Fibroblast of the aortic adventitia (primary cell): Measurements from ENCODE around the gene SIGLEC8. TPM values are rescaled to one million over a fixed set of nuclear protein-coding genes. Genes with fewer than 3 reads are reported as not detected.

Source experiments
- DNase-seq: peaks from one replicate; pipeline ENCODE4 v3.0.0-alpha.2; 2010; ENCODE audit warnings: low read depth
- H3K4me3 ChIP-seq: 2 replicates; pipeline ENCODE4 v1.5.1; 2011; ENCODE audit warnings: low read depth, mild to moderate bottlenecking, control low read depth, low read length, moderate library complexity
- total RNA-seq: library from RNA; depleted of rRNA; stranded (reverse); fragments of >200 nt; gene quantifications from 2 replicates; pipeline ENCODE4 v1.2.3, GENCODE V29; 2012; ENCODE audit warnings: low replicate concordance
- TF ChIP-seq, protein P1 (sequence below): IDR thresholded peaks from 2 replicates; pipeline ENCODE4 v1.5.1; 2011; ENCODE audit warnings: mild to moderate bottlenecking, low read length, control low read depth, inconsistent platforms; ENCODE audit not compliant: insufficient read depth

Gene SIGLEC8
- total RNA-seq, 1 donor: not detected

DNA sequence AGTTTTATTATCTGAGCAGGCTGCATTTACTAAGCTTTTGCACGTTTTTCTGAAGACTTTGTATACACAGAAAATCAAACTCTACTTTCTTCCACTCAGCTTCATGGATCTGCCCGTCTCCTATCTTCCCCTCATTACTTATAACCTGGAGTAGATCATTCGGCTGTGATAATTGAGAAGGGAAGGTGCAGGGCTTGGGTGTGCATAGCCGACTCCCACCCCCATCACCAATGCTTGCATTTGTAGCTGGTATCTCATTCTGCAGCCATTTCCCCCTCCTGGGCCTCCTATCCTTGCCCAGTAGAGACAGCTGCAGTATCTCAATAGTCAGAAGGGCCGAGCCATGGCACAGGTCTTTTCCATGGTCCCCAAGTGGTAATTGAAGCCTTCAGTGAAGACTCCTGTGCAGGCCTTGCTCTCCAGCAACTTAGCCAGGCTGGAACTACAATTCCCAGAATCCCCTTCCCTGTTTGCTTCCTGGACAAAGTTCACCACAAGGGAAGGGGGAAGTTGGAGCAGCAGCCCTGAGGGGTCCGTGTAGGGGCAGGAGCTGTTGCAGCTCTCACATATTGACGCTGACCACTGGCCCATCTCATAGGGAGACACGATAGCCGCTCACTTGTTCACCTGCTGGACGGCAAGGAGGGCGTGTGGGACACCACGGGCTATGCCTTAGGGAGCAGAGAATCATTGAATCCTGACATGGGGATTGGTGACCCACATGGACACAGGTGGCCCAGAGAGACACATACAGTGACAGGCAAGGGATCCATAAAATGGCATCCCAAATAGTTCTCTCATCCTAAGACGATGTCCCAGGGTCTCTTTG is 2.1 kb upstream of the SIGLEC8 start:
- peak overlapping the region; percentile 39 for H3K4me3 ChIP-seq
- DNase-seq: peak; percentile 15
- TF ChIP-seq, protein P1, sequence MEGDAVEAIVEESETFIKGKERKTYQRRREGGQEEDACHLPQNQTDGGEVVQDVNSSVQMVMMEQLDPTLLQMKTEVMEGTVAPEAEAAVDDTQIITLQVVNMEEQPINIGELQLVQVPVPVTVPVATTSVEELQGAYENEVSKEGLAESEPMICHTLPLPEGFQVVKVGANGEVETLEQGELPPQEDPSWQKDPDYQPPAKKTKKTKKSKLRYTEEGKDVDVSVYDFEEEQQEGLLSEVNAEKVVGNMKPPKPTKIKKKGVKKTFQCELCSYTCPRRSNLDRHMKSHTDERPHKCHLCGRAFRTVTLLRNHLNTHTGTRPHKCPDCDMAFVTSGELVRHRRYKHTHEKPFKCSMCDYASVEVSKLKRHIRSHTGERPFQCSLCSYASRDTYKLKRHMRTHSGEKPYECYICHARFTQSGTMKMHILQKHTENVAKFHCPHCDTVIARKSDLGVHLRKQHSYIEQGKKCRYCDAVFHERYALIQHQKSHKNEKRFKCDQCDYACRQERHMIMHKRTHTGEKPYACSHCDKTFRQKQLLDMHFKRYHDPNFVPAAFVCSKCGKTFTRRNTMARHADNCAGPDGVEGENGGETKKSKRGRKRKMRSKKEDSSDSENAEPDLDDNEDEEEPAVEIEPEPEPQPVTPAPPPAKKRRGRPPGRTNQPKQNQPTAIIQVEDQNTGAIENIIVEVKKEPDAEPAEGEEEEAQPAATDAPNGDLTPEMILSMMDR: no peak

DNA sequence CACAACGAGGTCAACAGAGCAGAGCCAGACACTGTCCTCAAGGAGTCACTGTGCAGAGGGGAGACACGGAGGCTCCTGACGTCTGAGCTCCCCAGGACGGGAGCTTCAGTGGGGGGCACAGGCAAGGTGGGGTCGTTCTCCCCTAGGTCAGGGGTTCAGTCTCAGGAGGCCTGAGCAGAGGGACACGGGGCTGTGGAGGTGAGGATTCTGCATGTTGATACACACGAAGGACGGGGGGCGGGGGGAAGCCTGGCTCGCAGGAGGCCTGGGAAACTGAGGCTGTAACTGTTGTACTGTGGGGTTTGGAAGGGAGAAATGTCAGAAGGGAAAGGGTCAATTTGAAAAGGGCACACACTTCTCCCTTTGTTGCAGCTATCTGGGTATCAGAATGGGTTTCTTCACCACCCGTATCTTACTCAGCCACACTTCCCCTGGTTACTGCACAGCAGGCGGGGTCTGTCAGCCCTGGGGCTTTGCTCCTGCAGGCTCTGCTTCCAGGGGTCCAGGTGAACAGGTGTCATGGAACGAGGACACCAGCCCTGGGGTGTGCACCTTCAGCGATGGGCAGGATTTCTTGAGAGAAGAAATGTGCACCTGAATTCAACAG is 748 bp upstream of the SIGLEC8 start:
- no peak for DNase-seq
- TF ChIP-seq, protein P1: no peak
- H3K4me3 ChIP-seq: no peak overlapping the region

DNA sequence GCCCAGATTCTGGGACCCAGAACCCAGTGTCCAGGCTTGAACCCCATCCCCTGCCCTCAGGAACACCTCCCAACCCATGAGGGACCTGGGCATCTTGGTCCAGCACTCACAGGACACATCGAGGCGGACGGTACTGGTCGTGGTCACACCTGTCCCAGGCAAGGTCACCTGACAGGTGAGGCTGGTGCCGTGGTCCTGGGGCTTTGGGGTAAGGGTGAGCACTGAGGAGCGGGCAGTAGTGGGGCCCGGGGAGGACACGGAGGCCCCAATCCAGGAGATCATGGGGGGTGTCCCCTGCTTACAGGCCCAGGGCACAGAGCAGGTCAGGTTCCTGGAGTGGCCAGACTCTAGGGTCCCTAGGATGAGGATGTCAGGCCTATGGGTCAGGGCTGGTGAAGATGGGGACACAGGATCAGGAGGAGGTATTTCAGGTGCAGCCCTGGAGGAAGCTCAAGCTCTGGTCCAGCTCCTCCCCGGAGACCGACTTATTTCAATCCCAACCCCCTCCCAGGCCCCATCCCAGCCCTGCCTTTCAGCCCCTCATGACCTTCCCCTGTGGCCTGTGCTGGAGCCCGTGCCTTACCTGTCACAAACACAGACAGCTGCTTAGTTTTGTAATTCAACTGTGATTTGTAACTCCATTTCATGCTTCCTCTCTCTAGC is 772 bp downstream of the SIGLEC8 start:
- no peak for DNase-seq
- no peak overlapping the region for H3K4me3 ChIP-seq
- TF ChIP-seq, protein P1: no peak

DNA sequence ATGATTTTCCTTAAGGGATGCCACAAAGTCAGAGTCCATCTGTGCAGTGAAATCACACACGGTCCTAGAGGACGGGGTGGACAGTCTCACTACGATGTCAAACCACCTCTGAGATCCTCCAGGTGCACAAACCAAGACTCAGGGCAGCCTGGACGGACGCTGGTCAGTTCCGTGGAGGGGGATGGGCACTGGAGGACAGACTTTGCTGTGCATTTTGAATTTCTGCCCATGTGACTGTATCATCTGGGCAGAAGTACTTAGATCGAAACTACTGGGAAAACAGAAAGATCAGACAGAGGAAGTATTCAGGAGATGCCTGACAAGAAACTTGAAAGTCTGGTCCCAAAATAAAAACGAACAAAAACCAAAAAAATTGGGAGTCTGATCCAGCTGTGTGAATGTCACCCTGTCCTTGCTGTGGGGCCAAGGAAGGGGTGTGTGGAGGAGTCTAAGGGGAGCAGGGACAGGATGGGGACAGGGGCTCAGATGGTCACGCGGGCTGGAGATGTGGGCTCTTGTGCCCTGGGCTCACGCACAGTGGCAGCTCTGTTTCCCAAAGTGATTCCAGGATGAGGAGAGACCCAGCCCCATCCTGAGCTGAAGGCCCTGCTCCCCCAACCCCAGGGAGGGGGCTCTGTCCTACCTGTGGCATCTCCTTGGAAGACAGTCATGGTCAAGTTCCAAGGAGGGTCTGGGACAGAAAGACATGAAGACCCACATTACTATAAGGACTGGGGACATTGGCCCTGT is 1.5 kb downstream of the SIGLEC8 start:
- no peak overlapping the region for H3K4me3 ChIP-seq
- DNase-seq: no peak
- TF ChIP-seq, protein P1: no peak

DNA sequence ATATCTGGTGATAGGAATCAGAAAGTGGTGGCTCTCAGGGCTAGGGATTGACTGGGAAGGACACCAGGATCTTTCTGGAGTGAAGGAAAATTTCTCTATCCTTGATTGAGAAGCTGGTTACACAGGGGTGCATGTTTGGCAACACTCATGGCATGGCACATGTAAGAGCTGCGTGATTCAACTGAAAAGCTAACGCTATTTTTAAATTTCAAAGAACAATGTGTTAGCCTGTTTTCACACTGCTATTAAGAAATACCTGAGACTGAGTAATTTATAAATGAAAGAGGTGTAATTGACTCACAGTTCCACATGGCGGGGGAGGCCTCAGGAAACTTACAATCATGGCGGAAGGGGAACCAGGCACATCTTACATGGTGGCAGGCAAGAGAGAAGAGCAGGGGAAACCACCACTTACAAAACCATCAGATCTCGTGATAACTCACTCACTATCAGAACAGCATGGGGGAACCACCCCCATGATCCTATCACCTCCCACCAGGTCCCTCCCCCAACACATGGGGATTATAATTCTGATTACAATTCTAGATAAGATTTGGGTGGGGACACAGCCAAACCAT is 7.4 kb downstream of the SIGLEC8 start:
- TF ChIP-seq, protein P1: no peak
- no peak for DNase-seq

DNA sequence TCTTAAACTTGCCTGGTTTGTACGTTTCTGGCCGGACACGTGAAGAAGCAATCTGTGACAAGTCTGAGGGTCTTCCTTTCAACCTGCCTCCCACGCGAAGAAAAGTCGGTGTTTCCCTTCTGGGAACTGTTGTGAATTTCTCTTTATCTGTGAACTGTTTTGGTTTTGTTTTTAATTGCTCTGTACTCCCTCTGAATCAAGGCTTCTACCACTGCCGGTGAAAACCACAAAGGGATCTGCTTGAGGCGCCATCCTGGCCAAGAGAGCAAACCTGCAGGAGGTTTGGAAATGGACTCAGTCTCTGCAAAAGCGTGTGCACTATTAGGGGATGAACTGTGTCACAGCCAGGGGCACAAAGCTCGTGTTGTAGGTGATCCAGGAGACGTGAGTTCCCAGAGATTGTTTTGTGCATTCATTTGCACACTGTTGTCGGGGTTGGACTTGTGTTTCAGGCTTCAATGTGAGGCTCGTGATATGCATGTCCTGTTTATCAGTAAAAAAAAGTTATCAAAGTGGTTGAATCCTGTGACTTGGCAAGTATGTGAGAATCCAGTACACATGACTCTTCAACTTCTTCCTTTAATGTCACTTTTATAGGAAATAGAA is 9.7 kb downstream of the SIGLEC8 start:
- no peak for DNase-seq
- TF ChIP-seq, protein P1: no peak
- no peak overlapping the region for H3K4me3 ChIP-seq

More for the DNA sequence above, 7.4 kb downstream of the SIGLEC8 start:
- no peak overlapping the region for H3K4me3 ChIP-seq
